ENCODE results near the gene ZBTB40.

DNA sequence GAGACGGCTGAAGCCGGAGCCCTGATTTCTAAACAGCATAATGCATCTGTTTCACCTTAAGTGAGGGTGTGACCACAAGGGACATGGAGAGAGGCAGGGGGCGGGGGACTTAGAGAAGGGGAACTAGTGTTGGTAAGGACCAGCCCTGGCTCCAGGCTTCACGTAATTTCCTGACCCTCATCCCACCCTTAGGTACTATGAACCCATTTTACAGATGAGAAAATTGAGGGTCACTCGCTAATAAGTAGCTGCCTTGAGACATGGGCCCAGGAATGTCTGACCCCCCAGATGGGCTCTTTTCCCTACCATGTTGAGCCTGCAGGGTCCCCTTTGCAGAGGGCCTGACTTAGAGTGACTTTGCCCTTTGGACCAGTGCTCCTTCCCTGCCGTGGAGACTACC, 116.3 kb downstream of the ZBTB40 start:
- TF ChIP-seq, protein P1, sequence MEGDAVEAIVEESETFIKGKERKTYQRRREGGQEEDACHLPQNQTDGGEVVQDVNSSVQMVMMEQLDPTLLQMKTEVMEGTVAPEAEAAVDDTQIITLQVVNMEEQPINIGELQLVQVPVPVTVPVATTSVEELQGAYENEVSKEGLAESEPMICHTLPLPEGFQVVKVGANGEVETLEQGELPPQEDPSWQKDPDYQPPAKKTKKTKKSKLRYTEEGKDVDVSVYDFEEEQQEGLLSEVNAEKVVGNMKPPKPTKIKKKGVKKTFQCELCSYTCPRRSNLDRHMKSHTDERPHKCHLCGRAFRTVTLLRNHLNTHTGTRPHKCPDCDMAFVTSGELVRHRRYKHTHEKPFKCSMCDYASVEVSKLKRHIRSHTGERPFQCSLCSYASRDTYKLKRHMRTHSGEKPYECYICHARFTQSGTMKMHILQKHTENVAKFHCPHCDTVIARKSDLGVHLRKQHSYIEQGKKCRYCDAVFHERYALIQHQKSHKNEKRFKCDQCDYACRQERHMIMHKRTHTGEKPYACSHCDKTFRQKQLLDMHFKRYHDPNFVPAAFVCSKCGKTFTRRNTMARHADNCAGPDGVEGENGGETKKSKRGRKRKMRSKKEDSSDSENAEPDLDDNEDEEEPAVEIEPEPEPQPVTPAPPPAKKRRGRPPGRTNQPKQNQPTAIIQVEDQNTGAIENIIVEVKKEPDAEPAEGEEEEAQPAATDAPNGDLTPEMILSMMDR (conservative IDR thresholded peaks at IDR 0.05), result no peak
- TF ChIP-seq EZH2 (IDR thresholded peaks at IDR 0.05; ENCODE audit: low read depth), result no peak
